ENCODE measurements around the gene PRSS12. TPM values are rescaled to one million over a fixed set of nuclear protein-coding genes. Genes with fewer than 3 reads are reported as not detected.

The PRSS12 gene
- polyA plus RNA-seq, 3 donors = not detected

- Mint-ChIP-seq H3K9me3 (peaks cover 0 to 4% (median 2%) of the 10 kb centered on the region in 7 donors), H3K36me3 (no peaks in the 10 kb centered on the region), H3K27ac (no peak overlapping the region), H3K27me3 (ENCODE audit: low read depth in 3 of 3) (peaks cover 0 to 4% (median 3%) of the 10 kb centered on the region in 3 donors), H3K4me1 (no peaks in the 10 kb centered on the region), H3K4me3 (no peak overlapping the region)
- Histone ChIP-seq H4K20me1 (ENCODE audit: insufficient read depth, low read length) (no peaks in the 10 kb centered on the region), H3K79me2 (ENCODE audit: insufficient read depth, low read length) (no peaks in the 10 kb centered on the region), H3K4me2 (replicated peaks; ENCODE audit: extremely low read depth, low read length, poor library complexity, severe bottlenecking) (no peak overlapping the region), H3K36me3 (replicated peaks in 1 of 2; ENCODE audit: control insufficient read depth in 1 of 2, insufficient read depth in 2 of 2, low read length in 2 of 2) (no peaks in the 10 kb centered on the region), H3K9ac (ENCODE audit: insufficient read depth, low read length, poor library complexity, severe bottlenecking) (no peak overlapping the region), H3K4me3 (replicated peaks in 1 of 3; ENCODE audit: low read depth in 2 of 3, low read length in 3 of 3) (no peak overlapping the region), H2AFZ (ENCODE audit: insufficient read depth, low read depth, low read length, poor library complexity, severe bottlenecking) (no peak overlapping the region), H3K4me1 (ENCODE audit: control insufficient read depth in 1 of 2, insufficient read depth in 2 of 2, low read length in 2 of 2) (no peaks in the 10 kb centered on the region), H3K9me3 (replicated peaks in 1 of 2; ENCODE audit: control insufficient read depth in 1 of 2, insufficient read depth in 1 of 2, low read length in 2 of 2) (no peaks in the 10 kb centered on the region), H3K27ac (ENCODE audit: low read depth in 1 of 2, low read length in 2 of 2) (no peak overlapping the region), H3K27me3 (ENCODE audit: control insufficient read depth in 2 of 2, insufficient read depth in 2 of 2, low read length in 2 of 2) (no peaks in the 10 kb centered on the region)
- TF ChIP-seq CTCF (IDR thresholded peaks at IDR 0.05) = no peak
- no peak for DNase-seq
- intact Hi-C loops (cut with micrococcal nuclease) = no loop called here
These were observed 98.4 kb downstream of the PRSS12 start for GRCh38 chr4:118254368-118254767.

DNA sequence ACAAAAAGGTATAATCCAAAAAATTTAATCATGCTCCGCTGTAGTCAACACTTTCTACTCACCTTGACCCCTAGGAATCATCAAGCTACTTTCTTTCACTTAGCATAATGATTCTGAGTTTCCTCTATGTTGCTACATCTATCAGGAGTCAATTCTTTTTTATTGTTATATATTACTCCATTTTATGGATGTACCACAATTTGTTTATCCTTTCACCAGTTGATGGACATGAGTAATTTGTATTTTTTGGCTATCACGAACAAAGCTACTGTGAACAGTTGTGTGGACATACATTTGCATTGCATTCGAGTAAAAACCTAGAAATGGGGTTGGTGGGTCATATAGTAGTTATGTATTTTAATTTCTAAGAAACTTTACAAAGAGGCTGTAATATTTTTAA, 102.9 kb downstream of the PRSS12 start:
- DNase-seq = no peak
- H3K4me1 Mint-ChIP-seq = no peaks in the 10 kb centered on the region
- H3K9me3 Mint-ChIP-seq = peaks cover 0 to 15% (median 6%) of the 10 kb centered on the region in 7 donors

More for the DNA sequence above, 102.9 kb downstream of the PRSS12 start:
- no CpG with 5 or more reads among the region's 3 CpGs for WGBS (ENCODE audit: insufficient coverage)
- Histone ChIP-seq H3K27ac (ENCODE audit: low read depth in 1 of 2, low read length in 2 of 2) (no peak overlapping the region), H3K9ac (ENCODE audit: insufficient read depth, low read length, poor library complexity, severe bottlenecking) (no peak overlapping the region), H3K4me1 (ENCODE audit: control insufficient read depth in 1 of 2, insufficient read depth in 2 of 2, low read length in 2 of 2) (no peaks in the 10 kb centered on the region), H3K4me2 (replicated peaks; ENCODE audit: extremely low read depth, low read length, poor library complexity, severe bottlenecking) (no peak overlapping the region), H3K4me3 (replicated peaks in 1 of 3; ENCODE audit: low read depth in 2 of 3, low read length in 3 of 3) (no peak overlapping the region), H3K79me2 (ENCODE audit: insufficient read depth, low read length) (no peaks in the 10 kb centered on the region), H2AFZ (ENCODE audit: insufficient read depth, low read depth, low read length, poor library complexity, severe bottlenecking) (no peak overlapping the region), H3K9me3 (replicated peaks in 1 of 2; ENCODE audit: control insufficient read depth in 1 of 2, insufficient read depth in 1 of 2, low read length in 2 of 2) (no peaks in the 10 kb centered on the region), H3K36me3 (replicated peaks in 1 of 2; ENCODE audit: control insufficient read depth in 1 of 2, insufficient read depth in 2 of 2, low read length in 2 of 2) (no peaks in the 10 kb centered on the region), H4K20me1 (ENCODE audit: insufficient read depth, low read length) (no peaks in the 10 kb centered on the region), H3K27me3 (ENCODE audit: control insufficient read depth in 2 of 2, insufficient read depth in 2 of 2, low read length in 2 of 2) (no peaks in the 10 kb centered on the region)
- no peak overlapping the region for H3K27ac Mint-ChIP-seq
- H3K27me3 Mint-ChIP-seq (ENCODE audit: low read depth in 3 of 3) = peaks cover 0 to 4% (median 2%) of the 10 kb centered on the region in 3 donors
- no peak for TF ChIP-seq CTCF (IDR thresholded peaks at IDR 0.05)
- intact Hi-C loops (cut with micrococcal nuclease) = no loop called here
- H3K4me3 Mint-ChIP-seq = no peak overlapping the region
- no peaks in the 10 kb centered on the region for H3K36me3 Mint-ChIP-seq
